Measurements from ENCODE around the gene HCFC1. TPM values are rescaled to one million over a fixed set of nuclear protein-coding genes. Genes with fewer than 3 reads are reported as not detected.
A peak's percentile ranks its signal among the peaks of the same experiment; 100 is the strongest.

Gene HCFC1
- total and polyA plus RNA-seq, 2 of the 8 experiments (the other 6 are each of a cell fraction or from before 2014, with no cell fraction given), result 24.9 to 117 TPM

- H2BK20ac ChIP-seq (ENCODE audit: low read length), result no peak within 1 kb of the TSS
- WGBS, 2 experiments (ENCODE audit: extremely low coverage in 1 of 2, insufficient coverage in 1 of 2, insufficient read length in 1 of 2, insufficient replicate concordance in 2 of 2, low coverage in 1 of 2, low lambda C conversion rate in 2 of 2, missing lambda C conversion rate in 1 of 2), result 2% methylated on average over 9 of the region's 87 CpGs; no CpG with 5 or more reads in 1 of the 2 experiments
- H3K79me1 ChIP-seq (ENCODE audit: low read depth, low read length), result no peaks in the 10 kb centered on the region
- peak within 1 kb of the TSS; percentile 20 to 80 (median 60); a peak in 5 of 7 replicates for H3K9ac ChIP-seq (replicated peaks in 1 of 4; ENCODE audit: extremely low read depth in 1 of 4, low read depth in 3 of 4, low read length in 3 of 4)
- H3K27ac ChIP-seq (ENCODE audit: low read depth, low read length), result no peak within 1 kb of the TSS
- peaks cover 0 to 10% (median 4%) of the 10 kb centered on the region in 4 experiments; a peak in 2 of 8 replicates for H3K36me3 ChIP-seq (ENCODE audit: control insufficient read depth in 2 of 4, insufficient read depth in 4 of 4, low read length in 3 of 4)
- H3K4ac ChIP-seq (replicated peaks; ENCODE audit: insufficient read length, low read depth, low read length), result no peak within 1 kb of the TSS
- no peak within 1 kb of the TSS for H2BK15ac ChIP-seq (ENCODE audit: low read length)
- H3K79me2 ChIP-seq (ENCODE audit: control insufficient read depth in 1 of 2, insufficient read depth in 2 of 2, low read length in 2 of 2), result peaks cover 0 to 13% of the 10 kb centered on the region in 2 experiments; a peak in 2 of 4 replicates
- no peak for TF ChIP-seq POLR2A (IDR thresholded peaks at IDR 0.05; ENCODE audit: control extremely low read depth in 1 of 2, low read depth in 2 of 2, low read length in 2 of 2)
- TF ChIP-seq PHF8 (conservative IDR thresholded peaks at IDR 0.05; ENCODE audit: low read depth, low read length), result peak; percentile 33; the same call in 1 of the 2 replicates
- TF ChIP-seq SIX5 (IDR thresholded peaks at IDR 0.05; ENCODE audit: low read depth, low read length), result no peak
- TF ChIP-seq CREB1 (IDR thresholded peaks at IDR 0.05), result no peak
- TF ChIP-seq NRF1 (IDR thresholded peaks at IDR 0.05; ENCODE audit: low read depth, low read length), result no peak
- peak; percentile 74; the same call in 1 of the 2 replicates for TF ChIP-seq GABPA (IDR thresholded peaks at IDR 0.05; ENCODE audit: borderline replicate concordance, insufficient read depth, low read length)
- no peak for TF ChIP-seq YY1 (IDR thresholded peaks at IDR 0.05; ENCODE audit: low read depth, low read length)
- POLR2A ChIA-PET (ENCODE audit: partially characterized antibody), result interaction anchor here (0.7 to 18.9 kb wide), 8 partner anchors 10 to 335 kb away, joined by 3 to 231 read pairs (median 4); partner anchors contain the start of genes ARHGAP4, IDH3G, RENBP and SSR4
- H4K8ac ChIP-seq (ENCODE audit: extremely low read depth, insufficient read depth, low read length), result peak within 1 kb of the TSS; percentile 79; the same call in 1 of the 2 replicates
- H2BK12ac ChIP-seq (ENCODE audit: low read depth, low read length), result no peak within 1 kb of the TSS
- peak within 1 kb of the TSS; percentile 57 to 87 (median 66) for H3K4me3 ChIP-seq (ENCODE audit: extremely low read depth in 1 of 4, insufficient read depth in 2 of 4, low read depth in 3 of 4, low read length in 4 of 4)
- H3K23me2 ChIP-seq (ENCODE audit: low read depth, low read length), result 0 out of 2 replicates have a peak, but pooled peaks cover 2% of the 10 kb centered on the region
- H3K14ac ChIP-seq (ENCODE audit: insufficient read length), result no peak within 1 kb of the TSS
- no peak within 1 kb of the TSS for H2AFZ ChIP-seq (ENCODE audit: low read length)
- H3K27me3 ChIP-seq (replicated peaks in 1 of 4; ENCODE audit: control insufficient read depth in 3 of 4, extremely low read depth in 1 of 4, insufficient read depth in 3 of 4, low read length in 3 of 4), result no peaks in the 10 kb centered on the region
- H3K4me2 ChIP-seq (ENCODE audit: insufficient read depth in 1 of 2, low read depth in 2 of 2, low read length in 2 of 2), result peak within 1 kb of the TSS; percentile 70 to 79
- H3K23ac ChIP-seq (ENCODE audit: insufficient read length), result no peak within 1 kb of the TSS
- no peak within 1 kb of the TSS for H4K5ac ChIP-seq (ENCODE audit: insufficient read length, low read depth, low read length)
- FAIRE-seq (no peak), DNase-seq (ENCODE audit: low read depth in 1 of 2, low spot score in 2 of 2) (peak in 1 of 2 experiments; percentile 63)
- peaks cover 0 to 3% of the 10 kb centered on the region in 2 experiments for H4K20me1 ChIP-seq (replicated peaks in 1 of 2; ENCODE audit: control insufficient read depth in 1 of 2, insufficient read depth in 2 of 2, low read length in 2 of 2)
- CTCF ChIA-PET (ENCODE audit: partially characterized antibody), result interaction anchor here (0.7 to 19.6 kb wide), 3 partner anchors 14 to 157 kb away, joined by 3 to 272 read pairs (median 4); partner anchors contain the start of gene RENBP
- H3K9me3 ChIP-seq (ENCODE audit: insufficient read depth in 2 of 2, low read depth in 1 of 2, low read length in 1 of 2), result no peaks in the 10 kb centered on the region
- no peak within 1 kb of the TSS for H3K56ac ChIP-seq (replicated peaks; ENCODE audit: insufficient read length, low read depth, low read length)
- no peak within 1 kb of the TSS for H2BK5ac ChIP-seq (ENCODE audit: low read depth, low read length)
- H2AK5ac ChIP-seq (ENCODE audit: low read depth, low read length), result no peak within 1 kb of the TSS
- no peak within 1 kb of the TSS for H2BK120ac ChIP-seq (replicated peaks; ENCODE audit: low read depth, low read length)
- H3K4me1 ChIP-seq (replicated peaks in 1 of 4; ENCODE audit: control insufficient read depth in 3 of 4, insufficient read depth in 4 of 4, low read length in 3 of 4), result peaks cover 0 to 6% (median 4%) of the 10 kb centered on the region in 4 experiments; a peak in 5 of 7 replicates
- H4K91ac ChIP-seq (replicated peaks; ENCODE audit: insufficient read length, low read length), result no peak within 1 kb of the TSS
- H3K18ac ChIP-seq (ENCODE audit: extremely low read depth, low read length), result no peak within 1 kb of the TSS; the same call in 1 of the 2 replicates
These were observed 36.8 kb downstream of the HCFC1 start, which contains the start of gene NAA10 for GRCh38 chrX:153934762-153935325. TSS of gene NAA10 (minus strand) at chrX:153935037. CDS start at chrX:153934904, 133 bp downstream.
